Activated CD4-positive, alpha-beta T cell treated with anti-CD3 and anti-CD28 coated beads for 1 hour (primary cell): Measurements from ENCODE around the gene PPM1J.

ENCODE experiments used
- DNase-seq: peaks from one replicate; pipeline ENCODE4 v3.0.0-alpha.2; 2020

The PPM1J gene

DNA sequence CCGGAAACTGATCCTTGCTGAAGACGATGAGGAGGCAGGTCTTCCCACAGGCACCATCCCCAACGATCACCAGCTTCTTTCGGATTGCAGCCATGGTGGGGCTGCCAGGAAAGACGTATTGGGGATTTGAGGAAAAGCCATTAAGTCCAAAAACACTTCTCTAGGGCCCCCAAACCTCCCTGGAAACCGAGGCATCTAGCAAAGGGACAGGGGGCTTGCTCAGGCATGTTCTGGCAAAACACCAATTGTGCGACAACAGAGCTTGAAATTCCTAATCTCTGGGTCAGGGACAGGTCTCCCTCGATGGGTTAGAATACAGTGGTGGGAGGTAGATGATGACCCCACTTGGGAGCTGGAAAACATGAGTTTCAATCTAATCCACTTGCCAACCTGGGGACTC, 11.4 kb downstream of the PPM1J start:
- DNase-seq: no peak

DNA sequence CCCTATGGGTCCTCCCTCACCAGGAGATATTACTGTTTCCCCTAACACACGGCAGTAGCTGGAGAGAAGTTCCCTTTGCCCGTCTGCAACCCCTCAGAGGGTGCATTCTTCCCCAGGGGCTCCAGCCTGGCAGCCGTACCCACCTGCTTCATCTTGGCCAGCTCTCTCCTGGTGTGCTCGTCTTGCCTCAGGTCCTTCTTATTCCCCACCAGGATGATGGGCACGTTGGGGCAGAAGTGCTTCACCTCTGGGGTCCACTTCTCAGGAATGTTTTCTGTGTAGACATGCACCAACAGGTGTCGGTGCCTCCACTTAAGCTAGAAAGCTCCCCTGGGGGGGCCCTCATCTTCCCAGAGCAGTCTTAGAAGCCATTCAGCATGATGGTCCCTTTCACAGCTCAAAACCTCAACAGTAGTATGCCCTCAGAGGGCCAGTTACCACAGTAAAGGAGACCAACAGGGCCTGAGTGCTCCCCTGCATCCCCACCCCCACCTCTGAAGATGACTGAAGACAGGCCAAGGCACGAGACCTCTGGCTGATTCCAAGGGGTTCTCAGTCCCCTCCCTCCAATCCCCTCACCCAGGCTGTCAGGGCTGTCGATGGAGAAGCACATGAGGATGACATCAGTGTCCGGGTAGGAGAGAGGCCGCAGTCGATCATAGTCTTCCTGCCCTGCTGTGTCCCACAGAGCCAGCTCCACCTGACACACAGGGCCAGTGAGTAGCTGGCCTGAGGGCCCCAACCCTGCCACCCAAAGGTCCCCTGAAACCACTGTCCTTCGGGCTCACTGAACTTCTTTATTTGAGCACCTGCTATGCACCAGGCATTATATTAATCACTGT, 12.5 kb downstream of the PPM1J start:
- DNase-seq: no peak

DNA sequence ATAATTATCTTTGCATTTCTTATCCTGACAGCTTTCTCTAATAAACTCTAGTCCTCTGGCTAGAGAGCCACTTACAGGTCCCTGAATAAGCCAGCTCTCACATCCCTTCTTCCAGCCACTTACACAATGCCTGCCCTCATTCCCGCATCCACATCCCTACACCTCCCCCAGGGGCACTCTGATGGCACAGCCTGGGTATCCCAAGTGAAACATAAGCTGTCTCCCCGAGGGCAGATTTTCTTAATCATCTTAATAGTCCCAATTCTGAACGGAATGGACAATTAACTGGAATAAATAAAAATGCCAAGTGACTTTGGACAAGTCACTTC, 13.1 kb downstream of the PPM1J start:
- no peak for DNase-seq

DNA sequence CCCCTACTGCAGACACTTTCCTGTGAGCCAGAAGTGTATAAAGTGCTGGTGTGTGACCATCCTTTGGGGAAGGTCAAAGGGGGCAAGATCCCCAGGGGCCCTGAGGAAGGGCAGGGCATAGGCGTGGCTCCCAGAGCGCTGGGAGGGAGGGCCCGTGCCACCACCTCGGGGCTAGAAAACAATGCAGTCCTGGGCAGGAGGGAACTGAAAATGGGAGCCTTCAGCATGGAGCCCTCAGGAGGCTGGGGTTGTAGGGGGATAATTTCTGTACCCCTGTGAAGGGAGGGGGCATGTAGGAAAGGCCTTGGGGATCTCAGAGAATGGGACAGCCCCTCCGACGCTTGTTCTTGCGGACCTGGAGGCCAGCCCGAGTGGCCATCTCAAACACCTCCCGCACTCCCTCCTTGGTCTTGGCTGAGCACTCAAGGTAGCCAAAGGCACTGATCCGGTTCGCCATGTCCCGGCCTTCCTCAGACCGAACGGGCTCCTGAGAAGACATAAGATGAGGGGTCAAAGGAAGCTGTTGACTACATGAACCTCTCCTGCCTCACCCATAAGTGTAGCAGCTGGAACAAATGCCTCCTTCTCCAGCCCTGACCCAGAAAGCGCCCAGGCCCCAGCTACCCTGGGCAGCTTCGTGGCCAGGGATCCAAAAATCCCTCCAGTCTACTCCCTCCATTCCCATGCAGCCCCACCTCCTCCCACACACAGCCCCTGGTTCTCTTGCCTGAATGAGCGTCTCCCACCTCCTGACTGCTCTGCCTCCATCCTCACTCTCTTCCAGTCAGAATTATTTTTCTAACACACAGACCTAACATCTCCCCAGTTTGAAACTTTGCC, 13.7 kb downstream of the PPM1J start:
- no peak for DNase-seq

DNA sequence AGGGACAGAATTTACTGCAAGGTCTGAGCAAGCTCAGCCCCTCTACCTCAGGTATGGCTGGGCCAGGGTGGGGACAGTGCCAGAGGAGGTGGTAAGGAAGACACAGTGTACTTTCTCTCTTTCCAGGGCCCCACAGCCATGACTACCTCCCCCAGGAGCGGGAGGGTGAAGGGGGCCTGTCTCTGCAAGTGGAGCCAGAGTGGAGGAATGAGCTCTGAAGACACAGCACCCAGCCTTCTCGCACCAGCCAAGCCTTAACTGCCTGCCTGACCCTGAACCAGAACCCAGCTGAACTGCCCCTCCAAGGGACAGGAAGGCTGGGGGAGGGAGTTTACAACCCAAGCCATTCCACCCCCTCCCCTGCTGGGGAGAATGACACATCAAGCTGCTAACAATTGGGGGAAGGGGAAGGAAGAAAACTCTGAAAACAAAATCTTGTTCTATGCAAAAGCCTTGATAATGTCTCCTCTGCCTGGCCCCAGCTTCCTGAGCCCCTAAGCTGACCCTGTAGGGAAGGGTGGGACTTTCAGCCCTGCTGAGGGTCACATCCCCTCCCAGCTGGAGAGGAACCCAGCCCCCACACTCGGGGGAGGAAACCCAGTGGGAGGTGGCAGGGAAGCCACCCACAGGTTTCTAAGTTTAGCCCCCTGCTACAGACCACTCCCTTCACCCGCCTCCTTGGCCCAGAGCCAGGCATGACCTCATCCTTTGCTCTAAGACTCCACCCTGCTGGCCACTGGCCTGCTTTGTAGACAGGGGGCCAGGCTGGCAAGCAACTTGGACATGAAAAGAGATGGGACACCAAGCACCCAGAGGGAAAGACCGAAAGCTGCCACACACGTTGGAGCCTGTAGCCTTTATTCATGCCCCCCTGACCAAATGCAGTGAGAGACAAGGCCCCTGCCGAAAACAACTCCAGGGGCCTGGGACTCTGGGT, 14.6 kb downstream of the PPM1J start:
- peak; percentile 56 for DNase-seq

DNA sequence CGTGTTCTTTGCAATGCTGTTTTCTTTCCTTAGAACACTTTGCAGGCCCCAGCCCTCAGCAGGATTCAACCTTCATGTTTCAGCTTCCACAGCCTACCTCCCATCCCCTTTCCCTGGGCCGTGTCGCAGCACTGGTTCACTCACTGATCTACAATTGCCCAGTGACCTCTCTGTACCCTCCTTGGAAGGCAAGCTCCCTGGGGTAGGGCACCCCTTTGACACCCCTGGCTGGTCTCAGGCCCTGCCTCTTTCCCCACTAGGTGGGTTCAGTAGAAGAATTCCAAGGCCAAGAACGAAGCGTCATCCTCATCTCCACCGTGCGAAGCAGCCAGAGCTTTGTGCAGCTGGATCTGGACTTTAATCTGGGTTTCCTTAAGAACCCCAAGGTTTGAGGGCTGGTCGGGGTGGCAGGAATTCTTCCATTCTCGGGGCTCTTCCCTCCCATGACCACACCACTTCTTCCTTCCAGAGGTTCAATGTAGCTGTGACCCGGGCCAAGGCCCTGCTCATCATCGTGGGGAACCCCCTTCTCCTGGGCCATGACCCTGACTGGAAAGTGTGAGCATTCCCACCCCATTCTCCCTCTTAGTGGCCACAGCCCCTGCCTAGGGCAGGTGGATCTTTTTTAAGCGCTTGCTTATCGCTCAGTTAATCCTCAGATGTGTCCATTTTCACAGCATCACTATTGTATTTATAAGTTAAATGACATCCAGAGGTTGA, 15.5 kb downstream of the PPM1J start:
- no peak for DNase-seq

DNA sequence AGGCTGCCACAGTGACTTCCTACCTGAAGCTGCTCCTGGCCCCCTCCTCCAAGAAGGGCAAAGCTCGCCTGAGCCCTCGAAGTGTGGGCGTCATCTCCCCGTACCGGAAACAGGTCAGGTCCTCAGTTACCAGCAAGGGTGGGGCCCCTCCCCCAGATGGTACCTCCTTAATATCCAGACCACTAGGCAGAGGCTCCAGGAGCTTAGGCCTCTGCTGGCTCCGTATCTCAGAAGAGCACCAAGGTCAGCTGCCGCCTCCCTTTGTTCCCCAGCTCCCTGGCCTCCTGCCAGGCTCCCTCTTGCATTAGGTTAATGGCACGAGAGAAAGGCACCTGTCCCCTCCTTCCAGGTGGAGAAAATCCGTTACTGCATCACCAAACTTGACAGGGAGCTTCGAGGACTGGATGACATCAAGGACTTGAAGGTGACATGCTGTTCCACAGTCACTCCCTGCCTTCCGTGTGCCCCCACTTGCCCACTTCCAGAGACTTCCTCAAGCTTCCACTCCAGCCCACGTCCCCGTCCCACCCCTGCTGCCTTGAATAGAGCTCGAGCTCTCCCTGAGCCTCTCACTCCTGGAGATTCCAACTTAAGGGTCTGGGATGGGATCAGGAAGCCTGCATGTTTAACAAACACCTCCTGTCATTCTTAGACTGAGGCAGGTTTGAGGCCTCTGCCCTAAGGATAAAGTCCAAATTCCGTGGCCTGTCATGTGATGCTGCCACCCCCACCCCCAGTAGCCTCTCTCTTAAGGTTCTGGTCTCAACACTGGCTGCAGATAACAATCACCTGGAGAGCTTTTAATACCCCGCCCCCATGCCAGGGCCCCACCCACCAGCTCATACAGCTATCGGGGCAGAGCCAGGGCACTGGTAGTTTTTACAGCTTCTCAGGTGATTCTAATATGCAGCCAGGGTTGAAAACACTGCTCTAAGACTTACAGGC, 16.5 kb downstream of the PPM1J start:
- DNase-seq: no peak

DNA sequence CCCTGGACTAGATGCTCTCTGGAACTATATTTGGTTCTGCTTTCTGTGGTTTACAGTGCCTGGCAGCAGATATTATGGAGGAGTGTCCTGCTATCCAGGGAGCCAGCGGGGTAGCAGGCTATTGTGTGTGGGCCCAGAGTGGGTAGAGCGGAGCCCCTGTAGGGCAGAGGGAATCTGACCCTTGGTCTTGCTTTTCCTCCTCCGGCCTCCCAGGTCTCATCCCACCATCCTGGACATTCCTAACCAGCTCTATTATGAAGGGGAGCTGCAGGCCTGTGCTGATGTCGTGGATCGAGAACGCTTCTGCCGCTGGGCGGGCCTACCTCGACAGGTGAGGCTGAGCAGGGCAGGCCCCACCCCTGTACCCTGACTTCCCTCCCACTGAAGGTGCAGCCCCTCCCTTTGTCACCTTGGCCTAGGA, 17.3 kb downstream of the PPM1J start:
- no peak for DNase-seq

DNA sequence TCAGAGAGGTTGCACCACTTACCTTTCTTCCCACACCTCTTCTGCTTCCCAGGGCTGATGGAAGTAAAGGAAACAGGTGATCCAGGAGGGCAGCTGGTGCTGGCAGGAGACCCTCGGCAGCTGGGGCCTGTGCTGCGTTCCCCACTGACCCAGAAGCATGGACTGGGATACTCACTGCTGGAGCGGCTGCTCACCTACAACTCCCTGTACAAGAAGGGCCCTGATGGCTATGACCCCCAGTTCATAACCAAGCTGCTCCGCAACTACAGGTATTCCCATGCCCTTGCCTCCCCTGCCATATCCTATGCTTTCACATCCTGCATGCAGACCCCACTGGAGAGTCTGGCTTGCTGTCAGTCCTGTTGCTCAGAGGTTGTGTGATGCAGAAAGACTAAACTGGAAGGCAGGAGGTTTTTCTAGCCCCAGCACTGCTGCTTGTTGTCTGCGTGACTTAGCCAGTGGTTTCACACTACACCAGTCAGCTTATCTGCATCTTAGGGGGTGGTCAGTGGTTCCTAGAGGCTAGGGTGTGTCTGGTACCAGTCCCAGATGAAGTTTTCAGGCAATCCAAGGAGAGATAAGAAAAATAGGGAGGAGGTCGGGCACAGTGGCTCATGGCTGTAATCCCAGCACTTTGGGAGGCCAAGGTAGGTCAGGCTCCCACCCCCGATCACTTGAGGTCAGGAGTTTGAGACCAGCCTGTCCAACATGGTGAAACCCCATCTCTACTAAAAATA, 18.4 kb downstream of the PPM1J start:
- DNase-seq: no peak

DNA sequence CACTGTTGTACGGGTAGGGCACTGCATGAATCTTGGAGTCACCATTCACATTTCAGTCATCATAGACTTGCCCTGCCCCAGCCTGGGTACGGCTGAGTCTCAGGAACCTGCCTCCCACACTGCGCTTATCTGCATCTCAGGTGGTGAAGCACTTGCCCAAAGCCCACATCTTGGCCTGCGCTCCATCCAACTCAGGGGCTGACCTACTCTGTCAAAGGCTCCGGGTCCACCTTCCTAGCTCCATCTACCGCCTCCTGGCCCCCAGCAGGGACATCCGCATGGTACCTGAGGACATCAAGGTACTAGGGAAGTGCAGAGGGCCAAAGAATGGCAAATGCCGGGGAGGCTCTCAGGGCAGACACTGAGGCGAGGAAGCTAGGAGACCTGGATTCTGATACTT, 19.9 kb downstream of the PPM1J start:
- DNase-seq: no peak

DNA sequence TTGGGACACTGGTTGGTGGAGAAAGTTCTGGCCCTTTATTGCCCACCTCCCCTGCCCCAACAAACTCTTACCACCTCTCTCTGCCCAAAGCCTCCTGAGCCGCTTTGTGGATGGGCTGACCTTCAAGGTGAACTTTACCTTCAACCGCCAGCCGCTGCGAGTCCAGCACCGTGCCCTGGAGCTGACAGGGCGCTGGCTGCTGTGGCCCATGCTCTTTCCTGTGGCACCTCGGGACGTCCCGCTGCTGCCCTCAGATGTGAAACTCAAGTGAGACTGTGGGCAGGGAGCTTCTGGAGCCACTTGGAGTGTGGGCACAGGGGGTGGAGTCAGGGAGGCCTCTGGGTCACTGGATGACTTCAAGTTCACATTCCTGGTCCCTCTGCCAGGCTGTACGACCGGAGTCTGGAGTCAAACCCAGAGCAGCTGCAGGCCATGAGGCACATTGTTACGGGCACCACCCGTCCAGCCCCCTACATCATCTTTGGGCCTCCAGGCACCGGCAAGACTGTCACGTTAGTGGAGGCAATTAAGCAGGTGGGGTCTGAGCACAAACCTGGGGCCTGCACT, 20.7 kb downstream of the PPM1J start:
- no peak for DNase-seq

DNA sequence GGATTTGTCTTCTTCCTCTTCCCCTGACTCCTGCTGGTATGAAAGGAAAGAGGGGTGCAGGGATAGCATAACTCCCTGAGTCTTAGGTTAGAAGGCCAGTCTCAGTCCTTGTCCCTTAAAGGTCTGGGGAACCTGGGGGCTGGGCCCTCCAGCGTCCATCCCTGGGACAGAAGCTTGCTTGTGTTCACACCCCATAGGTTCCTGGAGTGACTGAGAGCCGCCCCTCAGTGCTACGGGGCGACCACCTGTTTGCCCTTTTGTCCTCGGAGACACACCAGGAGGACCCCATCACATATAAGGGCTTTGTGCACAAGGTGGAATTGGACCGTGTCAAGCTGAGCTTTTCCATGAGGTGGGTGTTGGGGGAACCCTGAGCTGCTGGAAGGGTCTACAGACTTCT, 21.3 kb downstream of the PPM1J start:
- DNase-seq: no peak

DNA sequence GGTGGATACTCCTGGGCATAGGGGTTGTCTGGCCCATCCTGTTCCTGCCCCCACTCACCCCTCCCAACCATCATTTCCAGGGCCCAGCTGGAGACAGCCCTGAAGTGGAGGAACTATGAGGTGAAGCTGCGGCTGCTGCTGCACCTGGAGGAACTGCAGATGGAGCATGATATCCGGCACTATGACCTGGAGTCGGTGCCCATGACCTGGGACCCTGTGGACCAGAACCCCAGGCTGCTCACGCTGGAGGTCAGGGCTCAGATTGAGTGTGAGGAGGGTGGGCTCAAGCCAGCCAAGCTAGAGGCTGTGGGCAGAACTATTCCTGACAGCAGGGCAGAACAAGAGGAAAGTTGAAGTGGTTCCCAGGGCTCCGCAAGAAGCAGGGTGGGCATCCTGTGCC, 22.5 kb downstream of the PPM1J start:
- no peak for DNase-seq

DNA sequence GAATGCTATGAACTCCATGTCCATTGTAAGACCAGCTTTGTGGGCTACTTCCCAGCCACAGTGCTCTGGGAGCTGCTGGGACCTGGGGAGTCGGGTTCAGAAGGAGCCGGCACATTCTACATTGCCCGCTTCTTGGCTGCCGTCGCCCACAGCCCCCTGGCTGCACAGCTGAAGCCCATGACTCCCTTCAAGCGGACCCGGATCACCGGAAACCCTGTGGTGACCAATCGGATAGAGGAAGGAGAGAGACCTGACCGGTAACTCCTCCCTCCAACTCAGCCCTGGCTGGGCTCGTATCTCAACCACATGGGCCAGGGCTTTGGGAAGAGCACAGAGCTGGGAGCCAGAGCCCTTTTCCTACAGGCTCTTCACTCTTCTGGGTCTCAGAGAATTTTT, 25.3 kb downstream of the PPM1J start:
- DNase-seq: no peak

DNA sequence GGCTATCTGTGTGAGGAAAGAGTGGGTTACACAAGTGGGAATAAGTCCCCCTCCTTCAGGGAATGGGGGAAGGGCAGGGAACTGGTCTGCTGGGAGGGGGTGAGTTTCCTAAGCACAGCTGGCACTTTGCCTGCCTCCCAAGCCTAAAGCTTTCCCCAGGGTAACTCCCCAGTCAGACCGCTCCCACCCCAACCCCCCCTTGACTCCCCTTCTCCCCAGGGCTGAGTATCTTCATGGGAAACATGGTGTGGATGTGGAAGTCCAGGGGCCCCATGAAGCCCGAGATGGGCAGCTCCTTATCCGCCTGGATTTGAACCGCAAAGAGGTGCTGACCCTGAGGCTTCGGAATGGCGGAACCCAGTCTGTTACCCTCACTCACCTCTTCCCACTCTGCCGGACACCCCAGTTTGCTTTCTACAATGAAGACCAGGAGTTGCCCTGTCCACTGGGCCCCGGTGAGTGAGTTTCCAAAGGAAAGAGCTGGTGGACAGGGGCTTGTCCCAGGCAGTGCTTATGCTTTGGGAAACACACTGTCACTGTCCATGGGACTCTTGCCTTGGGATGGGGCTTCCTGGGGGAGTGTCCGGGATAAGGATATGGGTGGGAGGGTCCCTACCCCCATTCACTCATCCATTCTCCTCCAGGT, 25.8 kb downstream of the PPM1J start:
- DNase-seq: no peak

DNA sequence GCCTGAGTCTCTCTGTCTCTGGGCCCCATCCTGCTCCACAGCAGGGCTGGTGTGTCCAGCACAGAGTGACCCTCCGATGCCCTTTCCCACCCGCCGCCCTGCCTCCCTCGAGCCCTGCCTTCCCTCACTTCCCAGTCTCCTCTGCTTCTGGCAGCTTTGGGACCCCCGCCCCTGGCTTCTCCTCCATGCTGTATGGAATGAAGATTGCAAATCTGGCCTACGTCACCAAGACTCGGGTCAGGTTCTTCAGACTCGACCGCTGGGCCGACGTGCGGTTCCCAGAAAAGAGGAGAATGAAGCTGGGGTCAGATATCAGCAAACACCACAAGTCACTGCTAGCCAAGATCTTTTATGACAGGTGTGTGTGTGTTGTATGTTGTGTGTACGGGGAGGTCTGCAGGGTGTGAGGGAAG, 26.3 kb downstream of the PPM1J start:
- no peak for DNase-seq

DNA sequence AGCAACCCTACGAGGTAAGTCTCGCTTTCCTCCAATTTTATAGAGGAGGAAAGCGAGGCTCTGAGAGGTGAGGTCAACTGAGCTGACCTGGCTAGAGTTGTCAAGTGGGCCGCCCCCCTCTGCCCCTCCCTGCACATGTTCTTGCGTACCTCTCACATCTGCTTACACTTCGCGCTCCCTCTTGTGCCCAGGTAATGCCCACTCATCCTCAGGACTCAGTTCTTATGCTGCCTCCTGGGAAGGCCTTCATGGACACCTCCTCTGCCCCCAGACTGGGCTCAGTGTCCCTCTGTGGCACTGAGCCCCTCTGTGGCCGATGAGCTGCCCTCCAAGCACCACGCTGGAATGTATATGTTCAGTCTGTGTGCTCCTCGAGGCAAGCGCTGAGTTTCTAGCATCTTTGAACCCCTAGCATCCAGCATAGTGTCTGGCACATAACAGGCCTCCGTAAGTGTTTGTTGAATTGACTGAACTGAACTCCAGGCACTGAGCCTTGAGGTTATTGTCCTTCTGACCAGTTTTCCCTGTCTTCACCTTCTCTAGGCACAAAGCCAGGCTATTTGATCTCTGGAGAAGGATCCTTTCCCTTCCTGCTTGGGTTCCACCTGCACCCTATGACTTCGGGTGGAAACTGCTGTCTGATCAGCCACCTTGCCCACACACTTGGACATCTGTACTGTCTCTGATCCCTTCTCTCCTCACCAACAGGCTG, 27.2 kb downstream of the PPM1J start:
- no peak for DNase-seq

DNA sequence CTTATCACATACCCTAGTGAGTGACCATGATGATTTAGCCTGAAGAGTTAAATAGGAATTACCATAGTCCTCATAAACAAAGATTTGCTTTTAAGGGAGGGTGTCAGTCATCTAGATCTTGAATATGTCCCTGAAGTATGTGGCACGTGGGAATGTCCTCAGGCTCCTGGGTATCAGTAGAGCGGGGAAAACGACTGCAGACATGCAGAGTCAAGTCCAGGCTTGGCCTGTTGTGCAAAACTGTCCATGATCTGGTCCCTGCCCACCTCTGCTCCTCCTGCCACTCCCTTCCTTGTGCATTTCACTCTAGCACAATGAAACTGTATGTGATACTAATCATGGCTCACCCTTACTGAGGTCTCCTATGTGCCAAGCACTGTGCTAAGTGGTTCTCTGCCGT, 27.8 kb downstream of the PPM1J start:
- DNase-seq: no peak

DNA sequence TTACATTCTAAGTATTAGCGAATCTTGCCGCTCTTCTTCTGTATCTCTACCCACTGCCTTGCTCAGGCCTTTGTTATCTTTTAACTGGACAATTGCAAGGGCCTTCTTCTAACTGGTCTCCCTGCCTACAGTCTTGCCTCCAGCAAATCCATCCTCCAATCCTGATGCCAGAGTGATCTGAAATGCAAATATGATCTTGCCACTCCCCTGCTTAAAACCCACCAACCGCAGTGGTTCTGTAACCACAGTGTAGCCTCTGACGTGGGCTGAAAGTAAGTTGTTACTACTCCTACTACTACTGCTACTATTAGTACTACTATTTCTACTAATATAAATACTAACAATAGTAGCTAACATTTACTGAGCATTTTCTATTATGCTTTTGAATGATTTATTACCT, 28.3 kb downstream of the PPM1J start:
- DNase-seq: no peak
